Measurements from ENCODE around the gene PEX14. TPM values are rescaled to one million over a fixed set of nuclear protein-coding genes. Genes with fewer than 3 reads are reported as not detected.

Gene PEX14
- total RNA-seq, 1 experiment from 2014 or later, result 36.0 TPM

DNA sequence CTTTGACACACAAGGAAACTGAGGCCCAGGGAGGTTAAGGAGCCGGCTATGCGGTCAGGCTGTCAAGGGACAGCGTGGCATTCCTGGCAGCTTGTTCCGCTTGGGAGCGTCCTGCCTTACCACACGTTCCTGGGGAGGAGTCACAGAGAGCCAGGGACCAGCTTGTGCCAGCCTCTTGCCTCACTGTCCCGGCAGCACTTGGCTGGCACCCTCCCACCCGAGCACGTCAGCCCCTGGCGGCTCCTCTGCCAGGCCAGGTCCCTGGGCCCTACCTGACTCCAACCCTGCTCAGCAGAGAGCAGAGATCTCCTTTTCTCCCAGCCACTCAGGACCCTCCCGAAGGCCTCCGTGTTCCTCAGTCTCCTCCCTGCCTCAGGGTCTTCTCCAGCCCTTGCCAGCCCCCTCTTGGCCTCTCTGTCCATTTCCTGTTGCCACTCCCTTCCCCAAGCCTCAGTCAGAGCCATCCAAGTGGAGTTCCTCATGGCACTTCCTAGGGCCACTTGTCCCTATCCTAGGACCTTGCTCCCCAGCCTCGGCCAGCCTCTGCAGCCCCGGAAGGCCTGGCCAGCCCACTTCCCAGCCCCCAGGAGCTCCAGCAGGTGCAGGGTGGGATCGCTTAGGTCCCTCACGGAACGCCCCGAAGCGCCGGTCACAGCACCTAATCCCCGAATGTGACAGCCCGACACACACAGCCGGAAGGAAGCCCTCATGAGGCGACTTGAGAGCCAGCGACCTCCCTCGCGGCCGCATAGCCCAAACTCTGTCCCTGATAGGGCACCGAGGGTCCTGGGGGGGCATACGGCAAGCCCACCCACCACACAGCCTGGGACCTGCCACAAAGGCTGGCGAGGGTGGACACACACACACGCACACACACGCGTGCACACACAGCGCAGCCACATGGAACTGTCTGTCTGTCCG, 191.4 kb downstream of the PEX14 start:
- no peak for TF ChIP-seq TCF7L2 (IDR thresholded peaks at IDR 0.05; ENCODE audit: low read depth, low read length)
- TF ChIP-seq SIN3A (IDR thresholded peaks at IDR 0.05; ENCODE audit: borderline replicate concordance, insufficient read depth, low read depth, low read length), result no peak
- no peak for TF ChIP-seq CTCF (IDR thresholded peaks at IDR 0.05)
- TF ChIP-seq REST (IDR thresholded peaks at IDR 0.05; ENCODE audit: insufficient read depth in 1 of 2, low read depth in 2 of 2, low read length in 1 of 2), result no peak
- no peak for TF ChIP-seq POLR2AphosphoS5 (IDR thresholded peaks at IDR 0.05; ENCODE audit: low read depth, low read length)
- in situ Hi-C loops (cut with HindIII; ENCODE audit: low pct_unique_long_range_greater_than_20kb, low sequenced_read_pairs), result no loop called here
- no peak for DNase-seq (ENCODE audit: low read depth, low spot score)

DNA sequence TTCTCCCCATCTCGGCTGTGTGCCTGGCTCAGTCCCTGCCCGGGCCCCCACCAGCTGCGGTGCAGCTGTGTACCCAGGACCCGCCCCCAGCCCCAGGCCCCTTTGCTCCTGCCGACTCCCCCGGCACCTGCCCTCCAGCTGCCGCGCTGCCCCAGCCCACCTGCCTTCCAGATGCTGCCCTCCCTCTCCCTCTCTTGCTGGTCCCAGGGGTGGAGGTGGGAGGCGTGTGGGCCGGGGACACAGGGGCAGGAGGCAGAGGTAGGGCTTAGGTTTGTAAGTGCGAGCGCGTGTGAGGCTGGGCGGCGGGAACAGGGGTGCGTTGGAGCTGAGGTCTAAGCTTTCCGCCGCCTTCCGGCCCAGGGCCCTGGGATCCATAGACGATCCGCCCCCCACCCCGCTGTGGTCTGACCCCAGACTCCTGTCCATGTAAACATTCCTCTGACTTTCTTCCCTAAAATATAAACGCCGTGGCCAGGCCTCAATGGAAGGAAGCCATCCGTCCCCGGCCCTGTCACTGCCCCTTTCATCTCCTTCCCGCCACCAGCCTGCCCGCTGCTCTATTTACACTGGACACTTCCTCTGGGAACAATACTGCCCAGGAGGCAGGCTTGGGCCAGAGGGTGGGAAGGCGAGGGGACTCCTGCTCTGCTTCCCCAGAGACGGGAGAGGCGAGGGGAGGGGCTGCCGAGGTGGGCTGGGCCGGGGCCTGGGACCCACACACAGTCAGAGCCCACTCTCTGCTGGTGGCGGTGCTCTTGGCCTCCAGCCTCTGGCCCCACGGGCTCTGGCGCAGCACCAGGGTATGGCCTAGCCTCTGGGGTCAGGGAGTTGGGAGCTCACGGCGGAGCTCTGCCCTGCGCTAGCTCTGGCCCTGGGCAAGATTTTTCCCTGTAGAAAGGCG, 193.4 kb downstream of the PEX14 start:
- Histone ChIP-seq H3K4me1 (ENCODE audit: control insufficient read depth, insufficient read depth, low read length) (no peaks in the 10 kb centered on the region), H3K36me3 (ENCODE audit: control insufficient read depth, insufficient read depth, low read length) (no peaks in the 10 kb centered on the region), H3K4me3 (ENCODE audit: low read depth in 2 of 2, low read length in 2 of 2) (no peak overlapping the region), H3K9me3 (ENCODE audit: control insufficient read depth, insufficient read depth, low read depth, low read length) (no peaks in the 10 kb centered on the region), H3K27me3 (ENCODE audit: control insufficient read depth, insufficient read depth, low read length) (no peaks in the 10 kb centered on the region), H3K27ac (ENCODE audit: low read length) (no peak overlapping the region)
- intact Hi-C loops (cut with micrococcal nuclease; ENCODE audit: unreplicated experiment) (no loop called here), in situ Hi-C loops (cut with HindIII; ENCODE audit: low pct_unique_long_range_greater_than_20kb, low sequenced_read_pairs) (no loop called here)
- ATAC-seq (no peak), DNase-seq (ENCODE audit: low read depth, low spot score) (no peak)
- BruUV-seq (replicated peaks), result no TSS peak
- CTCF ChIA-PET, result no interaction called here
- TF ChIP-seq CTCF (IDR thresholded peaks at IDR 0.05), result no peak
- TF ChIP-seq TCF7L2 (IDR thresholded peaks at IDR 0.05; ENCODE audit: low read depth, low read length), result no peak
- no peak for TF ChIP-seq SIN3A (IDR thresholded peaks at IDR 0.05; ENCODE audit: borderline replicate concordance, insufficient read depth, low read depth, low read length)
- no peak for TF ChIP-seq POLR2AphosphoS5 (IDR thresholded peaks at IDR 0.05; ENCODE audit: low read depth, low read length)
- no peak for TF ChIP-seq REST (IDR thresholded peaks at IDR 0.05; ENCODE audit: insufficient read depth in 1 of 2, low read depth in 2 of 2, low read length in 1 of 2)
- POLR2A ChIA-PET, result no interaction called here

More for the DNA sequence above, 191.4 kb downstream of the PEX14 start:
- no peak overlapping the region for H3K4me3 ChIP-seq (ENCODE audit: low read depth in 2 of 2, low read length in 2 of 2)
- H3K4me1 ChIP-seq (ENCODE audit: control insufficient read depth, insufficient read depth, low read length), result no peaks in the 10 kb centered on the region
- POLR2A ChIA-PET, result no interaction called here
- no peaks in the 10 kb centered on the region for H3K36me3 ChIP-seq (ENCODE audit: control insufficient read depth, insufficient read depth, low read length)
- ATAC-seq, result no peak
- no peaks in the 10 kb centered on the region for H3K27me3 ChIP-seq (ENCODE audit: control insufficient read depth, insufficient read depth, low read length)
- no TSS peak for BruUV-seq (replicated peaks)
- CTCF ChIA-PET, result interaction anchor here (0.6 kb wide), 1 partner anchor 200 kb away, joined by 9 read pairs; no protein-coding TSS in a partner anchor
- intact Hi-C loops (cut with micrococcal nuclease; ENCODE audit: unreplicated experiment), result no loop called here
- no peaks in the 10 kb centered on the region for H3K9me3 ChIP-seq (ENCODE audit: control insufficient read depth, insufficient read depth, low read depth, low read length)
- H3K27ac ChIP-seq (ENCODE audit: low read length), result no peak overlapping the region

All from Panc1 (cell line).